Stimulated activated CD8-positive, alpha-beta memory T cell treated with anti-CD3 and anti-CD28 coated beads, Interleukin-12 subunit alpha, Interleukin-12 subunit beta, amount 100 ng/mL, for 1 hour (primary cell): ENCODE results near the gene SLC22A14.
"Not testable (repeated sequence)": the region's sequence is repeated elsewhere in the genome, so short reads cannot be mapped to it uniquely, and the experiment has no call there.

Source experiments
- DNase-seq: peaks from one replicate; pipeline ENCODE4 v3.0.0-alpha.2; 2020; ENCODE audit warnings: low read depth

The SLC22A14 gene

GRCh38 chr3:38281895-38282686 is at the start of gene SLC22A14:
Gene SLC22A14 (plus strand): TSS chr3:38282294. CDS start chr3:38306027, 23,733 bp downstream.
- DNase-seq = no peak

GRCh38 chr3:38232701-38233100 is 49.4 kb upstream of the SLC22A14 start:
- no peak for DNase-seq

- DNase-seq = no peak
These were observed 46.6 kb upstream of the SLC22A14 start for GRCh38 chr3:38235466-38235865.

- no peak for DNase-seq
These were observed 43.6 kb upstream of the SLC22A14 start for GRCh38 chr3:38238416-38239008.

GRCh38 chr3:38242812-38243211 is 39.3 kb upstream of the SLC22A14 start:
- DNase-seq = not testable (repeated sequence)

GRCh38 chr3:38245930-38246329 is 36.2 kb upstream of the SLC22A14 start:
- no peak for DNase-seq

GRCh38 chr3:38247366-38248035 is 34.6 kb upstream of the SLC22A14 start:
- no peak for DNase-seq

- DNase-seq = no peak
These were observed 31.9 kb upstream of the SLC22A14 start for GRCh38 chr3:38250198-38250597.

- no peak for DNase-seq
These were observed 30.9 kb upstream of the SLC22A14 start for GRCh38 chr3:38251197-38251596.

GRCh38 chr3:38253704-38254103 is 28.4 kb upstream of the SLC22A14 start:
- DNase-seq = no peak

- DNase-seq = no peak
These were observed 27.2 kb upstream of the SLC22A14 start for GRCh38 chr3:38254872-38255271.

GRCh38 chr3:38255627-38256026 is 26.5 kb upstream of the SLC22A14 start:
- no peak for DNase-seq

GRCh38 chr3:38257583-38257982 is 24.5 kb upstream of the SLC22A14 start:
- no peak for DNase-seq

GRCh38 chr3:38260474-38260873 is 21.6 kb upstream of the SLC22A14 start:
- DNase-seq = no peak

- no peak for DNase-seq
These were observed 17.7 kb upstream of the SLC22A14 start for GRCh38 chr3:38264353-38264771.

GRCh38 chr3:38264779-38265178 is 17.3 kb upstream of the SLC22A14 start:
- DNase-seq = no peak

- no peak for DNase-seq
These were observed 16.3 kb upstream of the SLC22A14 start, which contains the start of gene SLC22A13 for GRCh38 chr3:38265604-38266307. Gene SLC22A13 (plus strand): TSS chr3:38265812. CDS start chr3:38265861, 49 bp downstream.

GRCh38 chr3:38266810-38267209 is 15.3 kb upstream of the SLC22A14 start:
- no peak for DNase-seq

GRCh38 chr3:38267662-38268061 is 14.4 kb upstream of the SLC22A14 start:
- DNase-seq = no peak

GRCh38 chr3:38268087-38268486 is 14.0 kb upstream of the SLC22A14 start:
- no peak for DNase-seq

- no peak for DNase-seq
These were observed 13.6 kb upstream of the SLC22A14 start for GRCh38 chr3:38268522-38268921.

- no peak for DNase-seq
These were observed 11.5 kb upstream of the SLC22A14 start for GRCh38 chr3:38270606-38271005.
